Cardiac fibroblast (primary cell): Measurements from ENCODE around the gene ZNF438.

Source experiments
- DNase-seq, 2 donors: peaks; one replicate each; pipeline versions ENCODE4 v3.0.0 to v3.0.0-alpha.2; 2010; ENCODE audit warnings: low read depth in 2 of 2
- H3K4me3 ChIP-seq, 2 donors: replicated peaks in 1 of 2; 1 replicate in 1 of 2; 2 replicates in 1 of 2; pipeline ENCODE4 v1.5.1; 2011; ENCODE audit warnings: low read depth in 2 of 2, low read length in 2 of 2, mild to moderate bottlenecking in 2 of 2, moderate library complexity in 1 of 2
- TF ChIP-seq, protein P1 (sequence below): IDR thresholded peaks from one replicate; pipeline ENCODE4 v1.5.1; 2011; ENCODE audit warnings: low read depth, mild to moderate bottlenecking, low read length, inconsistent platforms

Gene ZNF438, protein sequence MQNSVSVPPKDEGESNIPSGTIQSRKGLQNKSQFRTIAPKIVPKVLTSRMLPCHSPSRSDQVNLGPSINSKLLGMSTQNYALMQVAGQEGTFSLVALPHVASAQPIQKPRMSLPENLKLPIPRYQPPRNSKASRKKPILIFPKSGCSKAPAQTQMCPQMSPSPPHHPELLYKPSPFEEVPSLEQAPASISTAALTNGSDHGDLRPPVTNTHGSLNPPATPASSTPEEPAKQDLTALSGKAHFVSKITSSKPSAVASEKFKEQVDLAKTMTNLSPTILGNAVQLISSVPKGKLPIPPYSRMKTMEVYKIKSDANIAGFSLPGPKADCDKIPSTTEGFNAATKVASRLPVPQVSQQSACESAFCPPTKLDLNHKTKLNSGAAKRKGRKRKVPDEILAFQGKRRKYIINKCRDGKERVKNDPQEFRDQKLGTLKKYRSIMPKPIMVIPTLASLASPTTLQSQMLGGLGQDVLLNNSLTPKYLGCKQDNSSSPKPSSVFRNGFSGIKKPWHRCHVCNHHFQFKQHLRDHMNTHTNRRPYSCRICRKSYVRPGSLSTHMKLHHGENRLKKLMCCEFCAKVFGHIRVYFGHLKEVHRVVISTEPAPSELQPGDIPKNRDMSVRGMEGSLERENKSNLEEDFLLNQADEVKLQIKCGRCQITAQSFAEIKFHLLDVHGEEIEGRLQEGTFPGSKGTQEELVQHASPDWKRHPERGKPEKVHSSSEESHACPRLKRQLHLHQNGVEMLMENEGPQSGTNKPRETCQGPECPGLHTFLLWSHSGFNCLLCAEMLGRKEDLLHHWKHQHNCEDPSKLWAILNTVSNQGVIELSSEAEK

DNA sequence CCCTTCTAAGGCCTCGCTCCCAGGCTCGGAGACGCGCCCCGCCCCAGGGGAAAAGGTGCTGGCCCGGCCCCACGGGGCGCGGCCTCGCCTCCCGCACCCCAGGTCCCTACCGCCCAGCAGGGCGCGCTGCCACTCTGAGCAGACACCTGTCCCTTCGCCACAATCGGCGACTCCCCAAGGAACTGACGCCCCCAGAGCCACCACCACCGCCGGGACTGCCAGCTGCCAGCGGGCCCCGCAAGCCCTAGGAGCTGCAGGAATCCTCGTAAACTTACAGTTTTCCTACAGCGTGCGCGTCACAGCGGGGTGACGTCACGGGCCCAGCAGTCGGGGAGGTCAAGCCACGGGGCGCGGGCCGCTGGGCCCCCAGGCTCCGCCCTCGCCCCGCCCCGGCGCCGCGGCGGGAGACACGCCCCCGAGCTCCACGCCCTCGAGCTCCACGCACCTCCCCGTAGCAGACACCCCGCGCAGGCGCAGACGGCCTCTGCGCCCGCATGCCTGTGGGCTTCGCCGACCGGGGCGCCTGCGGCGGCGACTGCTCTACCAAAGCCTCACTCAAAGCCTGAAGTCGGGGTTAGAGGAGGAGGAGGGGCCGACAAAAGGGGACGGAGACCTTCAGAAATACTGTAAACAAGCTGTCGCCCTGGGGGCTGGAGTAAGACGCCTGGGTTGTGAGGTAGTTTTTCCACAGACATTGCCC is at the start of gene ZNF438:
TSS of gene ZNF438 (minus strand) at position 308 of the 700 bp plus-strand sequence. CDS start 154,831 bp downstream, outside the sequence.
- peak within 1 kb of the TSS; percentile 59 to 67 for H3K4me3 ChIP-seq
- peak; percentile 95 to 98 for DNase-seq
- TF ChIP-seq, protein P1, sequence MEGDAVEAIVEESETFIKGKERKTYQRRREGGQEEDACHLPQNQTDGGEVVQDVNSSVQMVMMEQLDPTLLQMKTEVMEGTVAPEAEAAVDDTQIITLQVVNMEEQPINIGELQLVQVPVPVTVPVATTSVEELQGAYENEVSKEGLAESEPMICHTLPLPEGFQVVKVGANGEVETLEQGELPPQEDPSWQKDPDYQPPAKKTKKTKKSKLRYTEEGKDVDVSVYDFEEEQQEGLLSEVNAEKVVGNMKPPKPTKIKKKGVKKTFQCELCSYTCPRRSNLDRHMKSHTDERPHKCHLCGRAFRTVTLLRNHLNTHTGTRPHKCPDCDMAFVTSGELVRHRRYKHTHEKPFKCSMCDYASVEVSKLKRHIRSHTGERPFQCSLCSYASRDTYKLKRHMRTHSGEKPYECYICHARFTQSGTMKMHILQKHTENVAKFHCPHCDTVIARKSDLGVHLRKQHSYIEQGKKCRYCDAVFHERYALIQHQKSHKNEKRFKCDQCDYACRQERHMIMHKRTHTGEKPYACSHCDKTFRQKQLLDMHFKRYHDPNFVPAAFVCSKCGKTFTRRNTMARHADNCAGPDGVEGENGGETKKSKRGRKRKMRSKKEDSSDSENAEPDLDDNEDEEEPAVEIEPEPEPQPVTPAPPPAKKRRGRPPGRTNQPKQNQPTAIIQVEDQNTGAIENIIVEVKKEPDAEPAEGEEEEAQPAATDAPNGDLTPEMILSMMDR: peak; percentile 34

DNA sequence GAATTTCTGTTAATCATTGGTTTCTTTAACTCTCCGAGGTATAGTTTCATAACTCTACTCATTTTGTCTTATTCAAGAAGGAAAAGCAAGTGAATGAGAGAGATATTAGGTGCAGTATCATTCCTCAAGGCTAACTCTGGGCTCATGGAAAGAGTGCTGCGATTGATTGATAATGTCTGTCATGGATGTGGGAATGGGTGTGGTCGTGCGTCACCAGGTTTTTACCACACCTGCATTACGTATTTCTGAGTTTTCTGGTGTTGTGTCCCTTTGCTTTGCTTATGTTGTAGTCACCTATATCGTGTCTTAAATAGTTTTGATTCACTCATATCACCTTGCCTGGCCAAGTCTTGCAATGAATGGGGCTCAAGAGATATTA is 44.9 kb upstream of the ZNF438 start:
- TF ChIP-seq, protein P1: no peak
- no peak for DNase-seq
- H3K4me3 ChIP-seq: no peak overlapping the region

DNA sequence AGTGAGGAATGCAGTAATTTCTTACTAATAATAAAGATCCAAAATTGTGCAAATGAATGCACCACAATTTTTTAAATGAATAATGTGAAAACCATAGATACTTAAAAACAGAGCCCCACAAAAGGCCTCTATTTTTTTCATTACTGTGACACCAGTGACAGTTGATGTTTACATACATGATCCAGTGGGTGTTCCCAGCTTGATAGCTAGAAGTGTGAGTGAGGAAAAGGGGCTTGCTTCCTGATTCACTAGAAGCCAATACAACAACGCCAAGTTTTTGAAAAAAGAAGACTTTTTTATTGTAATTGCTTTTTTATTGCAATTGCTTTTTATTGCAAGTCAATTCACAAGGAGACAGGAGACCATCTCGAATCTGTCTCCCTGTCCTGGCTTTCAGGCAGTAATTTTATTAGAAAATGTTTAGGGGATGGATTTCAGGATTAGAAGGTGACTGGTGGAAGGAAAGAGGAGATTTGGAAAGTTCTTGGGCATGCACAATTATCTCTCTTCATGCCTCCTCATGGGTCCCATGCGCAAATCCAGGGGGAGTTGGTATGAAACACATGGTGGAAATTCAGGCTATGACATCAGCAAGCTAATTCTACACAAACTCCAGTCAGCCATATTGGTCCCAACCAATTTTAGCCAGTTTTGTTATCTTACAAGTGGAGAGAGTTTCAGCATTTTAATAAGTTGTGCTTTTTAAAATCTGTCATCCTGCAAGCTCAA is 44.4 kb upstream of the ZNF438 start:
- no peak overlapping the region for H3K4me3 ChIP-seq
- TF ChIP-seq, protein P1: no peak
- DNase-seq: no peak

DNA sequence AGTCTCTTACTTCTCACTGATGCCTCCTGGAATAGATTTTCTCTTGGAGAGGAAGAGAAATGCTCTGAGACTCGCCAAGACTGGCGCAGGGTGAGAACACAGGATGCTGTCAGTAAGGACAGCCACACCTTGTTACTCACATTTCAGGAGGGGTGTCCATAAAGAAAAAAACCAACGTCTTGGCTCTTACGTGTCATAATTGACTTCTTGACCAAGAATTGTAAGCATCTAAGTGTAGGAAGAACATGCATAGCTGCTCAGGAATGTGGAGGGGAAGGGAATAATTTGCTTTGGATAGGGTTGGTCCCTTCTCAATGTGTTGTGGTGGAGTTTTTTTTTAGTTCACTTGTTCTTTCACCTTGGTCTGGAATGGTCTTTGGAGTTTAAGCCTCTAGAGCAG is 43.8 kb upstream of the ZNF438 start:
- no peak overlapping the region for H3K4me3 ChIP-seq
- peak; percentile 80 to 96 for DNase-seq
- TF ChIP-seq, protein P1: no peak

DNA sequence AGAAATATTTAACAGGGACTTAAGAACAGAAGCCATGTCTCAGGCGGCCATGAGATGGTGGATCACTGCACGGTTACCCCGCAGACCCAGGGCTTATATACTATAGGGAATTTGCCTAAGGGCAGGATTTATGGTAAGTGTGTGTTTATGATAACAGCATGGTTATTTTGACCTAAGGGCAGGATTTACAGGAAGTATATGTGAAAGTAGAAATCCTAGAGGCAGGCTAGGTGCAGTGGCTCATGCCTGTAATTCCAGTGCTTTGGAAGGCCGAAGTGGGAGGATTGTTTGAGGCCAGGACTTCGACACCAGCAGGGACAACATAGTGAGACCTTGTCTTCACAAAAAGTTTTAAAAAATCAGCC is 43.0 kb upstream of the ZNF438 start:
- DNase-seq: no peak
- H3K4me3 ChIP-seq: no peak overlapping the region
- TF ChIP-seq, protein P1: no peak
